GM13977 (cell line): ENCODE measurements around the gene EEF2K.

ENCODE experiments used
- DNase-seq: peaks from one replicate; pipeline ENCODE4 v3.0.0; 2012; ENCODE audit warnings: low spot score
- CTCF ChIP-seq: IDR thresholded peaks from 2 replicates; pipeline ENCODE4 v1.5.1; 2012; ENCODE audit warnings: mild to moderate bottlenecking, control low read depth; ENCODE audit not compliant: insufficient read depth; ENCODE audit errors: extremely low read depth, missing control alignments
- in situ Hi-C: fragments of 300-500 bp; cut with MboI; formaldehyde crosslinking; loops from one replicate; pipeline ENCODE4 v1.12.0; 2022; ENCODE audit warnings: low sequenced_read_pairs, low pct_unique_long_range_greater_than_20kb, mixed read lengths, inconsistent platforms; ENCODE audit not compliant: unreplicated experiment

EEF2K gene

GRCh38 chr16:22202261-22202637 lies 3.8 kb upstream of the EEF2K start:
- no peak for TF ChIP-seq CTCF
- no peak for DNase-seq
- in situ Hi-C loops, result loop anchor here (5.0 kb wide), 1 partner anchor 95 kb away; the partner anchor contains the start of gene POLR3E

DNA sequence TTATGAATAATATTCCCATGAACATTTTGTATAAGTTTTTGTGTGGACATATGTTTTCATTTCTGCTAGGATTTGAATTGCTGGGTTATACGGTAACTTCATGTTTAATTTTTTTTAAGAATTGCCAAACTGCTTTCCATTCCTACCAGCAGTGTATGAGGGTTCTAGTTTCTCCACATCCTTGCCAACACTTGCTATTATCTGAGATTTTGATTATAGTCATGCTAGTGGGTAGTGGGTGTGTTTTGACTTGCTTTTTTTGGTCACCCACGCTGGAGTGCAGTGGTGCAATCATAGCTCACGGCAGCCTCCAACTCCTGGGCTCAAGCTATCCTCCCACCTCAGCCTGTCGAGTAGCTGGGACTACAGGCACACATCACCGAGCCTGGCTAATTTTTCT lies 3.0 kb upstream of the EEF2K start:
- TF ChIP-seq CTCF, result no peak
- DNase-seq, result no peak
- in situ Hi-C loops, result loop anchor here (5.0 kb wide), 1 partner anchor 94 kb away; the partner anchor contains the start of gene POLR3E

- no peak for DNase-seq
- no peak for TF ChIP-seq CTCF
- in situ Hi-C loops, result loop anchor here (5.0 kb wide), 1 partner anchor 93 kb away; the partner anchor contains the start of gene POLR3E
Observed at GRCh38 chr16:22204091-22204655, 1.9 kb upstream of the EEF2K start.

GRCh38 chr16:22205577-22206012 lies 483 bp upstream of the EEF2K start:
- DNase-seq, result no peak
- in situ Hi-C loops, result no loop called here
- TF ChIP-seq CTCF, result no peak

DNA sequence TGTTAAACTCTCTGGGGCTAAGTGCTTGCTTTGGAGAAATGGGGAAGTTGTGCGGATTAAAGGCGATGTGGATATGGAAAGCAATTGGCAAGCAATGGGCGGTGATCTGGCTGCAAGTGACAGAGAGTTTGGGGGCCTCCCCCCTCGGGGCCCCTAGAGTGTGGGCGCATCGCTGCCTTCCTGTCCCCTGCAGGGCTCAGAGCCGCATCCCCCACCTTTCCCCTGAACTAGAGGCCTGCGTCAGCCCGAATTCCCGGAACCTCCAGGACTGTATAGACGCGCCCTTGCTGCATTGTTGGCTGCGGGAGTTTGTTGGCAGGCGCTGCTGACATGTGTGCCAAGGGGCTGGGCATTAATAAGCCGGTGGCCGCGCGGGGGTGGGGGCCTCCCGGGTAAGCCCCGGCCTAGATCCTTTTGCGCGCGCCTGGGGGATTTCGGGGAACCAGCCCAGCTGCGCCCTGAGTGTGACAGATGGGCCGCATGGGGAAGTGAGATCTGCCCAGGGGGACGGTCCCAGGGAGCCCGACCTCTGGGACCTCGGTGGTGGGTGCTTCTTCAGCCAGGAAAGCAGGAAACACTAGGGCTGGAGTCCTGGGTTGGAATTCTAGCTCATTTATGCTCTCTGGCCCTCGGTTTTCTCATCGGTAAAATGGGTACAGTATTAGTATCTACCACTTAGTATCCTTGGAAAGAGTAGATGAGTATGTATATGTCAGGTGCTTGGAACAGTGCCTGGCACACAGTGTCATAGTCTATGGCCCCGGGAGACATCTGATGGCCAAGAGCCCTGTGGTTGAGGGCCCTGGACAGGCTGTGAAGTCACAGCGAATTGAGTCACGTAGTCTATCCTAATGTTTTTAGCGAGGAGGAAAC lies 1.0 kb downstream of the EEF2K start:
- no peak for TF ChIP-seq CTCF
- in situ Hi-C loops, result no loop called here
- DNase-seq, result peak; percentile 78

DNA sequence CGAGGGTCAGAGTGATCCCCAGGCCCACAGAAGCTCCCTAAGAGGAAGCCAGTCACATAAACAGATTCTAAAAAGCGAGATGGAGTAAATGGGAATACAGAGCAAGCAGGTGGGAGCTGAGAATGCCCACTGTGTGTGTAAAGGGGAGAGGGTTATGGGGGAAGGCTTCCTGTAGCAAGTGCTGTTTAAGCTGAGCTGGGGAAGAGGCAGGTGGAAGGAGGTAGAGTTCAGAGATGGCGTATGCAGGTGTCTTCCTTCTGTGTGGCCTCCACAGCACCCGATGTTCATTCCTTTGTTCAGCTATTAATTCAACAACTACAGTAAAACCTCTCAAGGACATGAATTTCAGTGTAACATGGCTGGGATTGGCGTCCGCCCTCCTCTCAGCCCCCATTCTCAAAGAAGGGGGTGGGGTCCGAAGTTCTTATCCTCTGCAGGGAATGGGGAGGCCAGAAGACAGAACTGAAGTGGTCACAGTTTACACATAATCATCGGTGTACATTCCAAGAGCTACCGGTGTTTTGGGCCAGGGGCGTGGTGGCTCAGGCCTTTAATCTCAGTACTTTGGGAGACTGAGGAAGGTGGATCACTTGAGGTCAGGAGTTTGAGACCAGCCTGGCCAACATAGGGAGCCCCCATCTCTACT lies 1.8 kb downstream of the EEF2K start:
- TF ChIP-seq CTCF, result no peak
- DNase-seq, result no peak
- in situ Hi-C loops, result no loop called here
